Adrenal gland (tissue), 12 donors: Measurements from ENCODE around the gene SCARF1. TPM values are rescaled to one million over a fixed set of nuclear protein-coding genes. Genes with fewer than 3 reads are reported as not detected.

Experiments
- DNase-seq, 7 donors: peaks; one replicate each; pipeline ENCODE4 v3.0.0-alpha.2; 2019 to 2020
- H3K27ac ChIP-seq, 5 donors: fragments of 200-600 bp; sonication (generic) in 4 of 5; 1 replicate in 3 of 5; 2 replicates in 2 of 5; pipeline versions ENCODE4 v1.5.1 to v1.8.0; 2016 to 2020; ENCODE audit warnings: mild to moderate bottlenecking in 1 of 5
- H3K27me3 ChIP-seq: fragments of 200-600 bp; 2 replicates; pipeline ENCODE4 v1.8.0; 2021
- H3K36me3 ChIP-seq, 2 donors: fragments of 200-600 bp; replicated peaks in 1 of 2; 1 replicate in 1 of 2; 2 replicates in 1 of 2; pipeline versions ENCODE4 v1.5.1 to v1.8.0; 2018 to 2022
- H3K4me1 ChIP-seq, 2 donors: fragments of 200-600 bp; replicated peaks in 1 of 2; 1 replicate in 1 of 2; 2 replicates in 1 of 2; pipeline versions ENCODE4 v1.5.1 to v1.8.0; 2018 to 2021
- H3K4me3 ChIP-seq, 4 donors: fragments of 200-600 bp; sonication (generic) in 3 of 4; one replicate each; pipeline ENCODE4 v1.5.1; 2016 to 2018
- H3K9me3 ChIP-seq, 3 donors: fragments of 200-600 bp; sonication (generic) in 1 of 3; replicated peaks in 1 of 3; 1 replicate in 2 of 3; 2 replicates in 1 of 3; pipeline versions ENCODE4 v1.5.1 to v1.8.0; 2016 to 2021
- POLR2A ChIP-seq, 2 donors: fragments of 450-650 bp; IDR thresholded peaks; one replicate each; pipeline ENCODE4 v1.6.1; 2017; ENCODE audit warnings: antibody characterized with exemption in 2 of 2, mild to moderate bottlenecking in 2 of 2, moderate library complexity in 1 of 2
- WGBS, 4 donors: extraction: QIAGEN DNeasy Blood & Tissue Kit in 2 of 4; methylation state at CpG; one replicate each; pipeline versions ENCODE4 v1.1.5 to v1.1.7; 2013 to 2017; 5-methylcytosine and 5-hydroxymethylcytosine counted together
- intact Hi-C, 2 donors: fragments of 100-400 bp; cut with DNase I; formaldehyde crosslinking; loops; one replicate each; pipeline versions ENCODE4 v1.14.1 to v1.15.0; 2022 to 2023
- polyA plus RNA-seq, 3 donors: library from polyadenylated mRNA; stranded (reverse); fragments of 200-250 nt in 2 of 3; fragments of 350-450 nt in 1 of 3; fragmentation: Illumina TruSeq in 1 of 3; extraction: RNeasy Lipid Tissue Mini Kit (QIAGEN cat#74804) in 1 of 3; gene quantifications; one replicate each; pipeline ENCODE4 v1.2.3, GENCODE V29; 2013 to 2014
- total RNA-seq, 9 donors: library from RNA; depleted of rRNA in 4 of 9; stranded (reverse); fragments of >200 nt in 4 of 9; fragments of 120-200 nt in 1 of 9; fragmentation: NEBNext Ultra II Directional in 1 of 9; extraction: Animal tissue kit (Norgen Biotek cat#: 25700) in 1 of 9; gene quantifications; one replicate each; pipeline versions ENCODE4 v1.1.0 to v1.2.4, GENCODE V29; 2013 to 2023
- TF ChIP-seq, protein P1 (sequence below), 6 experiments: fragments of 450-650 bp in 4 of 6; fragments of 200-600 bp in 2 of 6; sonication (generic) in 1 of 6; IDR thresholded peaks; 1 replicate in 5 of 6; 2 replicates in 1 of 6; pipeline versions ENCODE4 v1.5.1 to v1.8.0; 2016 to 2021; ENCODE audit warnings: antibody characterized with exemption in 6 of 6, mild to moderate bottlenecking in 2 of 6, moderate library complexity in 1 of 6
- donor health status: healthy with polysubstance abuse.
- donor health status: Bipolar disorder and iron deficiency.
- donor health status: DM: yes; HTN: yes; CAD: no.
- donor health status: DM: no; HTN: no; CAD: no.
- donor health status: DM: no; HTN: no; CAD: no.
- donor health status: DM: yes; HTN: yes; CAD: no.

The SCARF1 gene
- total and polyA plus RNA-seq, 12 donors: 0.81 to 24.8 (median 16.0) TPM

GRCh38 chr17:1612400-1612799 is 33.1 kb downstream of the SCARF1 start:
- TF ChIP-seq, protein P1, sequence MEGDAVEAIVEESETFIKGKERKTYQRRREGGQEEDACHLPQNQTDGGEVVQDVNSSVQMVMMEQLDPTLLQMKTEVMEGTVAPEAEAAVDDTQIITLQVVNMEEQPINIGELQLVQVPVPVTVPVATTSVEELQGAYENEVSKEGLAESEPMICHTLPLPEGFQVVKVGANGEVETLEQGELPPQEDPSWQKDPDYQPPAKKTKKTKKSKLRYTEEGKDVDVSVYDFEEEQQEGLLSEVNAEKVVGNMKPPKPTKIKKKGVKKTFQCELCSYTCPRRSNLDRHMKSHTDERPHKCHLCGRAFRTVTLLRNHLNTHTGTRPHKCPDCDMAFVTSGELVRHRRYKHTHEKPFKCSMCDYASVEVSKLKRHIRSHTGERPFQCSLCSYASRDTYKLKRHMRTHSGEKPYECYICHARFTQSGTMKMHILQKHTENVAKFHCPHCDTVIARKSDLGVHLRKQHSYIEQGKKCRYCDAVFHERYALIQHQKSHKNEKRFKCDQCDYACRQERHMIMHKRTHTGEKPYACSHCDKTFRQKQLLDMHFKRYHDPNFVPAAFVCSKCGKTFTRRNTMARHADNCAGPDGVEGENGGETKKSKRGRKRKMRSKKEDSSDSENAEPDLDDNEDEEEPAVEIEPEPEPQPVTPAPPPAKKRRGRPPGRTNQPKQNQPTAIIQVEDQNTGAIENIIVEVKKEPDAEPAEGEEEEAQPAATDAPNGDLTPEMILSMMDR (IDR thresholded peaks at IDR 0.05): no peak
- TF ChIP-seq POLR2A (IDR thresholded peaks at IDR 0.05): no peak
- Histone ChIP-seq H3K9me3 (no peaks in the 10 kb centered on the region), H3K27me3 (no peaks in the 10 kb centered on the region), H3K4me3 (no peak overlapping the region), H3K36me3 (peaks cover 0 to 6% of the 10 kb centered on the region in 2 donors), H3K4me1 (peaks cover 0 to 12% of the 10 kb centered on the region in 2 donors), H3K27ac (peak overlapping the region in 3 of 5 donors; percentile 32 to 69 (median 36))
- 64 to 74% (median 71%) methylated on average over 14 to 16 of the region's 16 CpGs for WGBS, 4 donors
- intact Hi-C loops: no loop called here
- DNase-seq: peak in 1 of 7 donors; percentile 39

GRCh38 chr17:1611715-1612114 is 33.8 kb downstream of the SCARF1 start:
- no peaks in the 10 kb centered on the region for H3K27me3 ChIP-seq
- peaks cover 0 to 12% of the 10 kb centered on the region in 2 donors for H3K4me1 ChIP-seq
- H3K4me3 ChIP-seq: no peak overlapping the region
- H3K9me3 ChIP-seq: no peaks in the 10 kb centered on the region
- TF ChIP-seq POLR2A (IDR thresholded peaks at IDR 0.05): no peak
- TF ChIP-seq, protein P1 (IDR thresholded peaks at IDR 0.05): no peak
- intact Hi-C loops: no loop called here
- peak in 1 of 7 donors; percentile 33 for DNase-seq
- H3K36me3 ChIP-seq: peaks cover 0 to 6% of the 10 kb centered on the region in 2 donors
- H3K27ac ChIP-seq: peak overlapping the region in 3 of 5 donors; percentile 32 to 69 (median 36)
- WGBS, 4 donors: 77 to 88% (median 80%) methylated on average over 10 of the region's 10 CpGs

DNA sequence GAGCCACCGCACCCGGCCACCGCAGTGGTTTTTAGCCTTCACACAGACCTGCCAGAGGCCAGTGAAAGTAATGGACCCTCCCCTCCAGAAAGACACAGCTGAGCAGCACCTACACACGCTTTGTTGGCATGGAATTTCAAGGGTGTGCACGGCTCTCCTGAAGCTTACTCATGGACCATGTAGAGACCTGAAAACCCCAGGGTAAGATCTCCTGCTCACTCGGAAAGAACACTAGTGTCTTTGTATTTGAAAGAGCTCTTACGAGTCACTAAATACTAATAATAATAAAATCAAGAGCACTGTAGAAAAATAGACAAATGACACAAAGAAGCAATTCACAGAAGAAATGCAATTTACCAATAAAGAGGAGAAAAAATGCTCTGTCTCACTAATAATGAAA is 36.9 kb downstream of the SCARF1 start:
- TF ChIP-seq, protein P1 (IDR thresholded peaks at IDR 0.05): no peak
- TF ChIP-seq POLR2A (IDR thresholded peaks at IDR 0.05): no peak
- intact Hi-C loops: no loop called here
- no peak overlapping the region for H3K4me3 ChIP-seq
- no peaks in the 10 kb centered on the region for H3K9me3 ChIP-seq
- H3K27me3 ChIP-seq: no peaks in the 10 kb centered on the region
- peaks cover 0 to 6% of the 10 kb centered on the region in 2 donors for H3K36me3 ChIP-seq
- peak overlapping the region in 1 of 5 donors; percentile 87 for H3K27ac ChIP-seq
- WGBS, 4 donors: 92 to 96% (median 93%) methylated on average over 7 of the region's 7 CpGs
- no peak for DNase-seq
- H3K4me1 ChIP-seq: peaks cover 0 to 14% of the 10 kb centered on the region in 2 donors

- 81 to 95% (median 87%) methylated on average over 5 of the region's 5 CpGs for WGBS, 4 donors
- Histone ChIP-seq H3K36me3 (peaks cover 0 to 6% of the 10 kb centered on the region in 2 donors), H3K27me3 (no peaks in the 10 kb centered on the region), H3K27ac (peak overlapping the region in 4 of 5 donors; percentile 19 to 87 (median 58)), H3K4me3 (no peak overlapping the region), H3K4me1 (peaks cover 0 to 14% of the 10 kb centered on the region in 2 donors), H3K9me3 (no peaks in the 10 kb centered on the region)
- DNase-seq: no peak
- TF ChIP-seq POLR2A (IDR thresholded peaks at IDR 0.05): no peak
- TF ChIP-seq, protein P1 (IDR thresholded peaks at IDR 0.05): no peak
- intact Hi-C loops: no loop called here
These were observed 37.6 kb downstream of the SCARF1 start for GRCh38 chr17:1607971-1608320.
